ENCODE results near the gene GATD1.

Gene GATD1

DNA sequence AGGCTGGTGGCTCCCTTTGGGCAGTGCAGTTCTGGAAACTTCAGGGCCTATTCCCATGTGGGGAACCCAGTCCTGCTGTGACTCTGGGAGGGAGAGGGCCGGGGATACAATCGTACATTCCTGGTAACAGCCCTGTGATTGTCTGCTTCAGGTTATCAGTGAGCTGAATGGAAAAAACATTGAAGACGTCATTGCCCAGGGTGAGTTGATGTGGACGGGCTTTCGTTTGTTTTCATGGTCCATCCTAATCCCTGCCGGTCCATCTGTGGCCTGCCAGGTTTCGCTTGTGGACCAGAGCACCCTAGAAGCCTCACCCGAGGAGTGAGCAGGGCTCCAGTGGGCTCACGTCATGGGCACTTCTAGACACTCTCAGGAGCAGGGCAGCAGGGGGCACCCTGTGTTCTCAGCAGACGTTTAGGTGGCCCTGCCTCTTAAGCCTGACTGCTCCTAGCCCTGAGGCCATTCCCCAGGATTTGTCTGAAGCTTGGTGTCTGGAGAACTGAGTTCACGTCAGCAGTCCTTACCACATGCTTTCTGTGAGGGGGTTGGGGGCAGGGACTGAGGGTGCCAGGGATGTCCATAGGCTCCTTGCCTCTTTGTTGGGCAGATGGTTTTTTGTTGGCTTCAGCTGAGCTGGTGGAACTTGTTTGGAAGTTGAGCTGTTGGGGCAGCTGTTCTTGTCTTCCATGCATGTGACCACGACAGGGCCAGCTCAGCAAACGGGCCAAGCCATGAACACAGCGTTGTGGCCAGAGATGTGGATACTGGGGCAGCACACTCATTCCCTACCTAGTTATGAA is 34.4 kb upstream of the GATD1 start:
- FAIRE-seq, result no peak

DNA sequence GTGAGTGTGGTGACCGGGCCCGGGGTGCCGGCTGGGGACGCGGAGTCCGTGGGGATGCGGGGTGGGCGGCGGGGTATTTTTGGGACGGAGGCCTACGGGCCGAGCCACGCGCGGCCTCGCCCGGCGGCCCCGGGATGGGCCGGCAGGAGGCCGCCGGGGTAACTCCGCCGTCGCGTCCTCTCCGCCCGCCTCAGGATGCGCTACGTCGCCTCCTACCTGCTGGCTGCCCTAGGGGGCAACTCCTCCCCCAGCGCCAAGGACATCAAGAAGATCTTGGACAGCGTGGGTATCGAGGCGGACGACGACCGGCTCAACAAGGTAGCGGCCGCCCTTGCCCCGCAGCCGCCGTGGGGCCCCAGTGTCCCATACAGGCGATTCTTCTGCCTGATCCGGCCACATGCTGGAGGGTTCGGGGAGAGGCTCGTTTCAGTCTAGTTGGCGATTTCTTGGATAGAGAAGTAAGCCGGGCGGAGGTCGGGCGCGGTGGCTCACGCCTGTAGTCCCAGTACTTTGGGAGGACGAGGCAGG is 32.8 kb upstream of the GATD1 start:
- FAIRE-seq, result no peak

DNA sequence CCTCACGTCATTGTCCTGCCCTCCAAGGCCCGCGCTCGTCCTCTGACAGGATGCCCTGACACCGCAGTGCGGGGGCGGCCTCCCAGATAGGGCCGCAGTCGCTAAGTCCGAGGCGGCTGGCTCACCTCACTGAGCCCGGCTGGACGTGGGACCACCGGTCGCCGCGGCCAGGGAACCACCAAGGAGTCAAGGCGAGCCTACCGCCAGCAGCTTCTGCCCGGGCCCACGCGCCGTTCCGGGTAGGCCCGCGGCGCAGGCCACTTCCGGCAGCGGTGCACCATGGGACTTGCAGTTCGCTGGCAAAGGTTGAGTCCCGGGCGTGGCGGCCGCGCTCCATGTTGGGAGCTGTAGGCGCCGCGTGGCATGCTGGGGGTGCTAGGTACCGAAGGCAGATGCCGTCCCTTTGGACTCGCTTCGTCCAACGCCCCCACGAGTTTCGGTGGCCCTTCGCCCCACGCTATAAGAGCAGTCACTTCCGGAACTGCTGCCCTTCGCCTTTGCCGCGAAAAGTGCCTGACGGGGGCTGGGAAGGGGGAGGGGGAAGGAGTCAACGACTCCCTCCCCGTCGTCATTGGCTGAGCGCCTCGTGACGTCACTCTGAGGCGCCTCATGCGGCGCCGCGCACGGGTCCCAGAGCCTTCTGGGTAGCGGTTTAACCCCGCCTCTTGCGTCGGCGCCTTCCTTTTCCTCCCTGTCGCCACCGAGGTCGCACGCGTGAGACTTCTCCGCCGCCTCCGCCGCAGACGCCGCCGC is 32.2 kb upstream of the GATD1 start, which contains the start of gene RPLP2:
RPLP2 (plus strand) TSS at position 681 of the 753 bp plus-strand sequence. CDS start 268 bp downstream, outside the sequence.
- no peak for FAIRE-seq

DNA sequence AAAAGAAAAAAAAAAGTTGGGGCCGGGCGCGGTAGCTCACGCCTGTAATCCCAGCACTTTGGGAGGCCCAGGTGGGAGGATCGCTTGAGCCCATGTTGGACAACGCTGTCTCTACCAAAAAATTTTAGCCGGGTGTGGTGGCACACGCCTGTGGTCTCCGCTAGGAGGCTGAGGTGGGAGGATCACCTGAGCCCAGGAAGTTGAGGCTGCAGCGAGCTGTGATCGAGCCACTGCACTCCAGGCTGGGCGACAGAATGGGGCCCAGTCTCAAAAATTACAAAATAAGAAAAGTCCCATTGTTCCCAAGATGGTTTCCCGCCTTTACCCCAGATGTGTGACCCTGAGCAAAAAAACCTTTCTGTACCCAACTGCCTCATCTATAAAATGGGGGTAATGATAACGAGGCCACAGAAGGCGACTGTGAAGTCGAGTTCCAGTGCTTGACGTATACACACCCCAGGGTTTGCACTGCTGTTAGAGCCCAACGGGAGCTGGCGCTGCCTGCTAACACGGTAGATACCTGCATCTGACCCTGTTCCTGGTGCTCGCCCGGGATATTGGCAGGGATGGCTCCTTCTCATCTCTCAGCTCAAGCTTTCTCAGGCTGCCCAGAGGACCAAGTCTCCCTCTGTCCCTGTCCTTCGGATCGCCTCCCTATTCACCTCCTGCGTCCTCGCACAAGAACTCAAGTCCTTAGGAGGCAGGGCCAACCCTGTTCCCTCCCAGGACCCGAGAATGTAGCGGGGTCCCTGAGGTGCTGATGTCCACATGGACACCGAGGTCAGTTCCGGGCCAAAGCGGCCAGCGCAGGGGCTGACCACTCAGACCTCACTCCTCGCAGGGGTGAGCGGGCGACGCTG is 31.4 kb upstream of the GATD1 start:
- no peak for FAIRE-seq

DNA sequence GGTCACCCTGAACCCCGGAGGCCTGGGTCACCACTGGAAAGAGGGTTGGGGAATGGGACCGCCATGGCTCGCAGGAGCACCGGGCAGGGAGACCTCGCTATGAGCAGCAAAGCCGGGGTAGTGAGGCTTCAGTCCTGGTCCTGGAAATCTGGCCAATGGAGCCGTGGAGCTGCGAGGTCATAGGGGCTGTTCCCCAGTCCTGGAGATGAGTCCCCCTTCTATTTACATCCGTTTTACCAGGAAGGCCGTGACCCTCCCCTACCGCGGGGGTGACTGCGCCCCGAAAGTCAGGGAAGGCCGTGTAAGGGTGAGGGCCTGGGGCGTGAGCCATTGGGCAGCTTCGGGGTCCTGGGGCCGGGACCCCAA is 27.3 kb upstream of the GATD1 start:
- no peak for FAIRE-seq

DNA sequence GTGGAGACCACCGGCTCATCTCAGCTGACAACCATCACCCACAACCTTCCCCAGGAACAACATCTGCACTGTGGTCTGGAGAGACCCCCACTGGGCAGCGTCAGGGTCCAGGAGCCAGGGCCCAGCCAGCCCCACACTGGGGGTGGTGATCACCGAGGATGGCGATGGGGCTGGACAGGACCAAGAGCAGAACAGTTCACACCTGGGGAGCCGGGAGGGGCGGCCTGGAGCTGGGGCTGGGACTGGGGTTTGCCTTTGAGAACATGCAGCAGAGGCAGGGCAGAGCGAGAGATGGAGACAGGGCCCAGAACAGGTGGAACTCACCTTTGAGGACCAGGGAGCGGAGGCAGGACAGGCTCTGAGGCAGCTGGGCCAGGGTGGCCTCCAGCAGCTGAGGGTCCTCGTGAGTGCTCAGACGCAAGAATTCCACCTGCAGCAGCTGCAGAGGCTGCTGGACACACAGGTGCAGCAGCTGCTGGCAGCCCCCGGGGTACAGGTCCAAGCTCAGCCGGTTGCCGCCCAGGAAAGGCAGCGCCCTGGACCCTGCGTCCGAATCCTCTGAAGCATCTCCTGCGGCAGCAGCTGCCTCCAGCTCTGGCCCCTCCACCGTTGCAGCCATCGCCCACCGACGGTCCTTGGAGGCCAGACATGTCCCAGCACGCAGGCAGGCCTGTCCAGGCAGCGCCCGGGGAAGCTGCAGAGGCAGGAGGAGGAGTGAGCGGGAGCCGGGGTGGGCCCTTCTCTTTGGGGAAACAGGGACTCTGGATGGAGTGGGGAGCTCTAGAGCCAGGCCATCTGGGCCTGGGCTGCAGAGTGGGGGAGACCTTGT is 26.7 kb upstream of the GATD1 start:
- no peak for FAIRE-seq

DNA sequence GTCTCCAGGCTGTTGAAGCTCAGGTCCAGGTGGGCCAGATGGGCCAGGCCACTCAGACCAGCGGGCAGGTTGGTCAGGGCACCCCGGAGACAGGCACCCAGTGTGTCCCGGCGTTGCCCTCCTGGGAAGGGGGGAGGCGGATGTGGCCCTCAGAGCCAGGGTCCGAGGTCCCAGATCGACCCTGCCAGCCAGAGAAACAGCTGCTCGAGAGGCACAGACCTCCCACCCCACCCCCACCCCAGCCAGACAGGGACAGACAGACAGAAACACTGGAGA is 26.1 kb upstream of the GATD1 start:
- no peak for FAIRE-seq

DNA sequence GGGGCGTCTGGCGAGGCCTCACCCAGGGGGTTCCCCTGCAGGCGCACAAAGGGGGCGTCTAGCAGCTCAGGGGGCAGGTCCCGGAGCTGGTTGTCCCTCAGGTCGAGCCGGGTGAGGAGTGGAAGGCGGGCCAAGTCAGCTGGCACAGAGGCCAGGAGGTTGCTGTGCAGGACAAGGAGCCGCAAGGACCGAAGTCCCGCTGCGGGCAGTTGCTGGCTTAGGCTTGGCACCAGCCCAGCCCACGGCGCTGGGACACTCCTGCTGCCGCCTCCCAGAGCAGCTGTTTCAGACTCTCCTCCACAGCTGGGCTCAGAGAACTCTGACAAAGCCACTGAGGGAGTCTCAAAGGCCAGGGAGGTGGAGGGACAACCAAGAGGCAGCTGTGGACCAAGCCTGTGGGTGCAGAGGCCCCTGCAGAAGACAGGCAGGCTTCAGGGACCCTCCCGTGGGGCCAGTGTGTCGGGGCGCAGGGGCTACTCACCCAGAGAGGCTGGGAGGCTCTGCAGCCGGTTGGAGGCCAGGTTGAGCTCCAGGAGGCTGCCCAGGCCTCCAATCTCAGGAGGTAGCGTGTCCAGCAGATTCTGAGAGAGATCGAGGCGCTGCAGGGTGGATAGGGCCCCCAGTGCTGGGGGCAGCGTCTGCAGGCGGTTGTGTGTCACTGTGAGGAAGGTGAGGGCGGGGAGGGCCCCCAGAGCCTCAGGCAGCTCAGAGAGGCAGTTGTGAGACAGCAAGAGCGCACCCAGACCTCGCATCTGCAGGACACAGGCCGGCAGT is 25.6 kb upstream of the GATD1 start:
- no peak for FAIRE-seq

DNA sequence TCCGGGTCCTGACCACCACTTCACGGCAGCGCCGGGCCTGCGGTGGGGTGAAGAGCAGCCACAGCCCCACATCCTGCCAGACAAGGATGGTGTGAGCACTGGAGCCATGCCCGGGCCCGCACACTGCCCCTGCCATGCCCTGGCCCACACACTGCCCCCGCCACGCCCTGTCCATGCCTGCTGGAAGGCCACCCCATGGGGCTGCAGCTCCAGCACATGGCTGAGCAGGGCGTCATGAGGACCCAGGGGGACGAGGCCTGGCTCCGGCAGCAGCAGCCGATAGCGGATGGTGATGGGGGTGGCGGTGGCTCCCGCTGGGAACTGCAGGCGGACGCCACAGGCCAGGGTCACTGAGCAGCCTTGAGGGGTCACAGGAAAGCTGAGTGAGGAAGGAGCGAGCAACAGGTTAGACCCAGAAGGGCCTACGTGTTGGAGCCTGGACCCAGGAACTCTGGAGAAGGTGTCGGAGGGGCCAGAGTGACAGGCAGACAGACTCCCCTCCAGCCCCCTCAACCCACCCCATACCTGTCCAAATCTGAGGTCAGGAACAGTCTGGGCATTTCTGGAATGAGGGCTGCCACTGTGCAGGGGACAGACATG is 24.8 kb upstream of the GATD1 start:
- no peak for FAIRE-seq

DNA sequence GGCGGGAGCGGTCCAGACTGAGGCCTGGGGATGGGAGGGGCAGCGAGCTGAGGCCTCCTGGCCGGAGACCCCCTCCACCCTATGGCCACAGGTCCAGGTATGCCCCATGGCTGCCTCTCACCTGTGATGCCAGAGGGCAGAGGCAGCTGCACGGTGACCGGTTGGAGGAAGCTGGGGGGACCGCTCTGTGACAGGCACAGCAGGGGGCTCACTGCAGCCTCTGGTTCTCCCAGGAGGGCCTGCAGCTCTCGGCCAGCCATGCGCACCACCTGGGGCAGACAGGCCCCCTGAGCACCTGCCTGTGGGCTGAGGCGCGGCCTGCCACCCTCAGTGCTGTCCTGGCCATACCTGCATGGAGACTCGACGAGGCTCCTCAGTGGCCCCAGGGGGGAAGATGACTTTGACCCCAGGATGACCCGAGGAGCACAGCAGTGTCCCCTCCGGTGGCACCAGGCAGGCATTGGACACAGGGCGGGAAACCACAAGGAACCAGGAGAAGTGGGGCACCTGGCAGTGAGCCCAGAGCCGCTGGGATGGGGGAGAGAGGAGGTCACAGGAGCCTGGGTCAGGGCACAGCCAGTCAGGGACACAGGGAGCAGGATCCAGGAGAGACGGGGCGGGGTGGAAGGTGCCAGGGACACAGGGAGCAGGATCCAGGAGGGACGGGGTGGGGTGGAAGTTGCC is 24.0 kb upstream of the GATD1 start:
- FAIRE-seq, result no peak

DNA sequence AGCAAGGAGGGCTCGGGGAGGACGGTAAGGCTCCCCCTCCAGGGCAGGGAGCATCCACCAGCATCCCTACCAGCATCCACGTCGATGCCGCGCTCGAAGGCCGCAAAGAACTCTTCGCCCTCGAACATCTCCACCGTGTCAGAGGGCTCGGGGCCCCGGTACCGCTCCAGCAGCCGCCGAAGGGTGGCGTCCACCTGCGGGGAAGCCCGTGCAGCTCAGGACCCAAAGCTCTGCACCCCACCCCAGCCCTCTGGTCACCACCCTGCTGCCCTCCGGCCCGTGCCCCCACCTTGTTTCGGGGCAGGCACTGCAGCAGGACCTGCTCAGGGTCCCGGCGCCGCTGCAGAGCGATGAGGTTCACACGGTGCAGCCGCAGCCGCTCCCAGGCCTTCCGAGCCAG is 23.2 kb upstream of the GATD1 start:
- no peak for FAIRE-seq

DNA sequence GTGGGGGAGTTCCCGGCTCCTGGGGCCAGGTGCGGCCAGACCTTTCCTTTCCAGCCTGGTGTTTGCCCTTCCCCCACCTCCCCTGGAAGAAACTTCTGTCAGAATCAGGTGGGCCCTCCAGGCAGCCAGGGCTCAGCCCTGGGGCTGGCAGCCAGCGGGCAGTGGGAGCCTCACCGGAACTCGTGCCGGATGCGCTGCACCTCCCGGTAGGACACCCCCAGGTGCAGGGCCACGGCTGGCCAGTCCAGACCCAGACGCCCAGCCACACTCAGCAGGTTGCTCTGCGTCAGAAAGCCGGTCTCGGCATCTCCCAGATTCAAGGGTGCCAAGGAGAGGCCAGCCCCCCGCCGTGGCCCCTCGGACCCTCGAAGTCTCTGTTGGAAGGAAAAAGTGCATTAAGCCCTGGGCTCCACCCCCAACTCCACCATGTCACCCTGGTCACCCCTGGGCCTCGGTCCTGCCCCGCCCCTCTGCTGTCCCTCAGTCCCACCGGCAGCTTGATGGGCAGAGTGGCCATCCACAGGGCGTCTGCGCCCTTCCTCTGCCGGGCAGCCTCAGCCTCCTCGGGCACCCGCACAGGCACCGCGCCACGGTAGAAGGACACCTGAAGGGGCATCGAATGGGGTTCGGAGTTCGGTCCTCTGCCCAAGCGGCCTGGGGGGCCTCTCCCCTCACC is 22.5 kb upstream of the GATD1 start:
- FAIRE-seq, result no peak

DNA sequence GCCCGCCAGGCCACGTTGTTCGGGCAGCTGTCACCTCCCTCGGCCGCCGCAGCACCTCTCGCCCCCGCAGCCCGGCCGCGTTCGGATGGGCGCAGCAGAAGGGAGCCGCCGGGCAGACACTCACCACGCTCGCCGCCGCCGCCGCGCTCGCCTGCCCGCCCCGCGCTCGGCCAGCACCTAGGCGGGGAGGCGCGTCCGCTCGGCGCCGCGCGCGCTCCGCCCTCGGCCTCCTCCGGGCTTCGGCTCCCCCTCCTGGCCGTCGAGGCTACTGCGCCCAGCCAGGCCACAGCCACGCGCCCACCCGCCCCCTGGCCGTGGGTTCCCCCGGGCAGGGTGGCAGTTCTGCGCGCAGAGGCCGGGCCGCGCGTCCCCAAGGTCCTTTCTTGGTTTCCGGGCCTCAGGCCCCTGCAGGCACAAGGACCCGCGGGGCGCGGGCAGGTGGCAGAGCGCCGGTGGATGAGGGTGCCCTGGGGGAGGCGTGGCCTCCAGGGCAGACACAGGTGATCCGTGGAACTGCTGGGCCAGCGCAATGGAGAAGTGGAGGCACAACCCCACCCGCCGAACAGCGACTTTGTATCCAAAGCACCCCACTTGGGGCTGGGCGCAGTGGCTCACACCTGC is 20.9 kb upstream of the GATD1 start, which contains the start of gene SLC25A22:
SLC25A22 (minus strand) TSS at position 189 of the 621 bp plus-strand sequence. CDS start 3,275 bp downstream, outside the sequence.
- no peak for FAIRE-seq

DNA sequence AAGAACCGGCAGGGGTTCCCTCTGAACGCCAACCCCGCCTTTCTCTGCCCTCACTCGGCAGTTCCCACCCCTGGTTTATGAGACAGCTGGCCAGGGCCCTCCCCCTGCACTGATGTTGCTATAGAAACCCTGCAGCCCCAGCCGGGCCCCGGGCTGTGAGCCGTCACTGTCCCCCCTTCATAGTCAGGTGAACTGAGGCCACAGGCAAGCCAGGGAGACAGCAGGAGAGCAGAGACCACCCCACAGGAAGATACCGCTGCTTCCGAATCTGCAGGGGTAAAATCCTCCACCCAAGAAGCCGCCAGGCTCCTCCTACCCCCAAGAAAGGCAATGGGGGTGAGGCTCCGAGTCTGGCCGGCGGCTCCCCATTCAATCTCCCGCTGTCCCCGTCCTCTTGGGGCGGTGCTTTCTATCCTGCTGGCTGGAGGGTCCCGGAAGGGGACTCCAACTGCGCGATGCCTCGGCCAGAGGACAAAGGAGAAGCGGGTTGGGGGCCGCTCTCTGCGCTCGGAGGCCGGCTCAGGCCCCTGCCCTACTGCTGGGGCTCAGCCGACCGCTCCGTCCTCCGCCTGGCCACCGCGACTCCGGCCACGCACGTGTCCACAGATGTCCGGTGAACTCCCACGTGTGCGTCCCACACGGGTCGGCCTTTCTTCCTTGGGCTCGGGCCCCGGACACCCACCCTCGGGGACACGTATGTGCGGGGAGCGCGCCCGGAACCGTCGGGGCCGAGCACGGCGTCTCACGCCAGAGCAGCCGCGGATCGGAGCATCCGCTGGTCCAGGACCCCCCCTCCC is 20.2 kb upstream of the GATD1 start:
- no peak for FAIRE-seq

DNA sequence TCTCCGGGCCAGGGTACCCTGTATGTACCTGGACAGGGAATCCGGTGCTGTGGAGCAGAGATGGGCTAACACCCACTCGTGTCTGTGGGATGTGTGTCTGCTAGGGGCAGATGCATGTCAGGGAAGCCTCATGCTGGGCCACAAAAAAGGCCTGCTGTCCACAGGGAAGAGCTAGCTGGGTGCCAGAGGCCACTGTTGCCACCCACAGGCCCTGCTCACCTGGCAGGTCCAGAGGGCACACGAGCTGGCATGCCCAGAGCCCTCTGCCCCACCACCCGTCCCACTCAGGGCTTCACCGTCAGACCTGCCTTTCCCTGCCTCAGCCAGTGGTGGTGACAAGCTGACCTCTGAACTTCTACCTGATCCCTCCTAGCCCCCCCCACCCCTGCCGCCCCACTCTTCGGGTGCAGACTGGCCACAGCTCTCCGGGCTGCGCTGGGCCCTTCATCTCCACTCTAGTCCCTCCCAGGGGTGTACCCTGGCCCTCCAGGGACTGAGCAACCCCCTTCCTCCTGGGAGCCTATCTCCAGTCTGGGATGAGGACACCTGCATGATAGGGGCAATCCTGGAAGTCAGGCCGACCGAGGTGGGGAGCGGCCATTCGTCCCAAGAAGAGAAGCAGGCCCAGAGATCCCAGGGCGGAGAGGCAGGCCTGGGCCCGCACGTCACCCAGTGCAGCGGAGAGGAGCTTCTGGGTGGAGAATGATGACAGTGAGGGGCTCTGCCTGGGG is 19.4 kb upstream of the GATD1 start:
- no peak for FAIRE-seq

DNA sequence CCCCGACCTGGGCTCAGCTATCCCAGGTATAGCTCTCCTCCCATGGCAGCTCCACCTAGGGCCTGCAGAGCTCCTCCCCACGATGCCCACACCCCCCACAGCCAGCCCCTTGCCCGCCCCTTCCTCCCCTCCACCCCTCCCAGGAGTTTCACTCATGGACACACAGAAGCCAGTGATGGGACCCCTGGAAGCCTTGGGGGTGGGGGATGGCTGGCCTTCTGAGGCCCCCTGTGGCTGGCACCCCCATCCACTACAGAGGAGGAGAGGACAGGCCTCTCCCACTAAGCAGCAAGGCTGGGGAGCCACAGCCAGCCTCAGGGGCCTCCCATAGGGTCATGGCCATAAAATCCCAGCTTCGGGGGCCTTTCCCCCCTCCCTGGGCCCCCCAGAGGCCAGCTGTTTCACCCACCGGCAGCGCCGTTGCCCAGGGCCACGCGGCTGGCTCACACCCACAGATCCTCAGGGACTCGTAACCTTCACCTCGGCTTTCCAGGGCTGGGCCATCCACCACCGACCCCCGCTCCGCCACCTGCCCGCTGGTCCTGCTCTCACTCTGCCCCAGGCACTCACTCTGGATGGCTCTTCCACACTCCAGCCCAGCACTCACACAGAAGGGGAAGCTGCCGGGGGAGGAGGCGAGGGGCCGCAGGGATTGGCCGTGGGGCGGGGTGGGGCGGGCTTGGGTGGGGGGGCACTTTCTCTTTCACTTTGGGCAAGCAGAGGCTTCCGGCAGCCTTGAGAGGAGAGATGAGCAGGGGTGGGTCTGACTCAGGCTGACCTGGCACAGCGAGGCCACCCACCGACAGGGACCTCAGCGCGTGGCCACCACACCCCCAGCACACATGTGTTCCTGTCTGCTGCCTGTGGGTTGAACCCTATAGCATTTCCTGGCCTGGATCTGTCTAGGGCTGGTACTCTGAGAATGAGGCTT is 18.6 kb upstream of the GATD1 start:
- no peak for FAIRE-seq

Measured in colon (tissue), 2 donors.